GM12878 (cell line): Measurements from ENCODE around the gene ARL5A.

Source experiments
- ATF3 ChIP-seq: IDR thresholded peaks from 2 replicates; pipeline ENCODE4 v1.6.1; 2011; ENCODE audit warnings: low read depth, mild to moderate bottlenecking, low read length, moderate library complexity, borderline replicate concordance; ENCODE audit errors: extremely low read depth
- CEBPB ChIP-seq, 2 experiments: fragments of 150-350 bp in 1 of 2; IDR thresholded peaks; 2 replicates each; pipeline ENCODE4 v1.6.1; 2012 to 2014; ENCODE audit warnings: low read depth in 2 of 2, low read length in 2 of 2, borderline replicate concordance in 1 of 2, inconsistent platforms in 1 of 2
- CTCF ChIP-seq, 3 experiments: IDR thresholded peaks in 2 of 3; conservative IDR thresholded peaks in 1 of 3; 2 replicates each; pipeline ENCODE4 v1.5.1; 2011; ENCODE audit warnings: low read depth in 3 of 3, low read length in 3 of 3, mild to moderate bottlenecking in 3 of 3, control low read depth in 2 of 3, moderate library complexity in 2 of 3, inconsistent platforms in 1 of 3, mixed read lengths in 1 of 3; ENCODE audit not compliant: control insufficient read depth in 2 of 3, insufficient read depth in 1 of 3; ENCODE audit errors: extremely low read depth in 1 of 3
- EP300 ChIP-seq, 2 experiments: fragments of 150-350 bp in 1 of 2; IDR thresholded peaks; 2 replicates each; pipeline ENCODE4 v1.6.1; 2011 to 2012; ENCODE audit warnings: low read depth in 2 of 2, low read length in 2 of 2, borderline replicate concordance in 1 of 2, improper control_type of control experiment in 1 of 2, inconsistent platforms in 1 of 2; ENCODE audit not compliant: control insufficient read depth in 1 of 2
- FOS ChIP-seq: IDR thresholded peaks from 3 replicates; pipeline ENCODE4 v1.6.1; 2011; ENCODE audit warnings: borderline replicate concordance; ENCODE audit not compliant: insufficient read length; ENCODE audit errors: extremely low read depth
- IKZF1 ChIP-seq: fragments of 450-650 bp; conservative IDR thresholded peaks from 2 replicates; pipeline ENCODE4 v1.6.1; 2017; ENCODE audit warnings: antibody characterized with exemption, mild to moderate bottlenecking
- MAX ChIP-seq: IDR thresholded peaks from 2 replicates; pipeline ENCODE4 v1.6.1; 2012; ENCODE audit warnings: low read depth, low read length, improper control_type of control experiment
- MYC ChIP-seq: IDR thresholded peaks from 2 replicates; pipeline ENCODE4 v1.6.1; 2011; ENCODE audit warnings: mild to moderate bottlenecking, low read length, moderate library complexity, inconsistent platforms; ENCODE audit not compliant: insufficient read depth, insufficient replicate concordance, insufficient read length, severe bottlenecking
- POLR2A ChIP-seq: IDR thresholded peaks from 2 replicates; pipeline ENCODE4 v1.6.1; 2011; ENCODE audit warnings: low read depth, mild to moderate bottlenecking, low read length
- POLR2AphosphoS2 ChIP-seq: IDR thresholded peaks from 2 replicates; pipeline ENCODE4 v1.6.1; 2011; ENCODE audit warnings: low read depth, mild to moderate bottlenecking, low read length, improper control_type of control experiment, moderate library complexity
- PRDM15 ChIP-seq: fragments of 450-650 bp; formaldehyde crosslinking; IDR thresholded peaks from 2 replicates; pipeline ENCODE4 v1.4.0; 2020; ENCODE audit warnings: mild to moderate bottlenecking, moderate library complexity
- RFX5 ChIP-seq: IDR thresholded peaks from 2 replicates; pipeline ENCODE4 v1.6.1; 2011; ENCODE audit warnings: low read depth, low read length, improper control_type of control experiment
- SRF ChIP-seq, 2 experiments: IDR thresholded peaks; 2 replicates each; pipeline ENCODE4 v1.6.1; 2011; ENCODE audit warnings: low read depth in 2 of 2, low read length in 2 of 2, mild to moderate bottlenecking in 1 of 2, moderate library complexity in 1 of 2
- TAF1 ChIP-seq: IDR thresholded peaks from 2 replicates; pipeline ENCODE4 v1.6.1; 2011; ENCODE audit warnings: mild to moderate bottlenecking, low read depth, low read length, borderline replicate concordance

- TF ChIP-seq POLR2A = no peak
- TF ChIP-seq MAX = no peak
- no peak for TF ChIP-seq POLR2AphosphoS2
- TF ChIP-seq FOS = no peak
- no peak for TF ChIP-seq CEBPB (IDR thresholded peaks at IDR 0.05; ENCODE audit: borderline replicate concordance in 1 of 2, low read depth in 2 of 2, low read length in 2 of 2)
- TF ChIP-seq EP300 (IDR thresholded peaks at IDR 0.05; ENCODE audit: borderline replicate concordance in 1 of 2, control insufficient read depth in 1 of 2, low read depth in 2 of 2, low read length in 2 of 2) = no peak
- no peak for TF ChIP-seq CTCF (IDR thresholded peaks at IDR 0.05 in 2 of 3, conservative IDR thresholded peaks at IDR 0.05 in 1 of 3; ENCODE audit: control insufficient read depth in 2 of 3, extremely low read depth in 1 of 3, insufficient read depth in 1 of 3, low read depth in 3 of 3, low read length in 3 of 3)
- TF ChIP-seq PRDM15 = no peak
- TF ChIP-seq TAF1 = no peak
- TF ChIP-seq IKZF1 = no peak
- no peak for TF ChIP-seq RFX5
- no peak for TF ChIP-seq ATF3
- TF ChIP-seq MYC = no peak
- TF ChIP-seq SRF (IDR thresholded peaks at IDR 0.05; ENCODE audit: low read depth in 2 of 2, low read length in 2 of 2) = no peak
Observed at GRCh38 chr2:151786483-151786882, 41.7 kb downstream of the ARL5A start.
